CD14-positive monocyte (primary cell): ENCODE measurements around the gene ZBP1. TPM values are rescaled to one million over a fixed set of nuclear protein-coding genes. Genes with fewer than 3 reads are reported as not detected.

ENCODE experiments used
- DNase-seq, 3 donors: peaks; one replicate each; pipeline ENCODE4 v3.0.0-alpha.2; 2011 to 2022
- H2AFZ ChIP-seq: 2 replicates; pipeline ENCODE4 v1.6.0; 2012; ENCODE audit warnings: mild to moderate bottlenecking, low read depth, low read length, inconsistent platforms; ENCODE audit not compliant: insufficient read depth, poor library complexity, severe bottlenecking
- H3K27ac ChIP-seq, 2 donors: 1 replicate in 1 of 2; 2 replicates in 1 of 2; pipeline ENCODE4 v1.5.1; 2012 to 2013; ENCODE audit warnings: low read length in 2 of 2, control low read depth in 1 of 2, inconsistent platforms in 1 of 2, low read depth in 1 of 2, mild to moderate bottlenecking in 1 of 2
- H3K27me3 ChIP-seq, 2 donors: one replicate each; pipeline versions ENCODE4 v1.6.0 to v1.6.1; 2011 to 2013; ENCODE audit warnings: low read length in 2 of 2; ENCODE audit not compliant: control insufficient read depth in 2 of 2, insufficient read depth in 2 of 2
- H3K36me3 ChIP-seq, 2 donors: replicated peaks in 1 of 2; 1 replicate in 1 of 2; 2 replicates in 1 of 2; pipeline versions ENCODE4 v1.5.1 to v1.6.1; 2012 to 2013; ENCODE audit warnings: low read length in 2 of 2, control low read depth in 1 of 2, inconsistent platforms in 1 of 2, mild to moderate bottlenecking in 1 of 2; ENCODE audit not compliant: insufficient read depth in 2 of 2, control insufficient read depth in 1 of 2
- H3K4me1 ChIP-seq, 2 donors: 1 replicate in 1 of 2; 2 replicates in 1 of 2; pipeline versions ENCODE4 v1.5.1 to v1.6.1; 2012 to 2013; ENCODE audit warnings: low read length in 2 of 2, control low read depth in 1 of 2, inconsistent platforms in 1 of 2, mild to moderate bottlenecking in 1 of 2, moderate library complexity in 1 of 2; ENCODE audit not compliant: insufficient read depth in 2 of 2, control insufficient read depth in 1 of 2
- H3K4me2 ChIP-seq: replicated peaks from 2 replicates; pipeline ENCODE3; 2012; ENCODE audit warnings: low read length, moderate library complexity, mild to moderate bottlenecking; ENCODE audit not compliant: poor library complexity, severe bottlenecking; ENCODE audit errors: extremely low read depth
- H3K4me3 ChIP-seq, 3 experiments: fragments of 200-600 bp in 1 of 3; sonication (generic) in 1 of 3; replicated peaks in 1 of 3; 1 replicate in 2 of 3; 2 replicates in 1 of 3; pipeline ENCODE4 v1.5.1; 2011 to 2013; ENCODE audit warnings: low read length in 3 of 3, mild to moderate bottlenecking in 3 of 3, control low read depth in 2 of 3, low read depth in 2 of 3, inconsistent platforms in 1 of 3, moderate library complexity in 1 of 3
- H3K79me2 ChIP-seq: 2 replicates; pipeline ENCODE4 v1.6.0; 2012; ENCODE audit warnings: mild to moderate bottlenecking, control low read depth, inconsistent platforms, low read length, moderate library complexity; ENCODE audit not compliant: insufficient read depth
- H3K9ac ChIP-seq: 2 replicates; pipeline ENCODE4 v1.6.0; 2017; ENCODE audit warnings: low read length, mild to moderate bottlenecking; ENCODE audit not compliant: insufficient read depth, poor library complexity, severe bottlenecking
- H3K9me3 ChIP-seq, 2 donors: replicated peaks in 1 of 2; 1 replicate in 1 of 2; 2 replicates in 1 of 2; pipeline versions ENCODE4 v1.5.1 to v1.6.1; 2012 to 2013; ENCODE audit warnings: low read length in 2 of 2, control low read depth in 1 of 2; ENCODE audit not compliant: control insufficient read depth in 1 of 2, insufficient read depth in 1 of 2
- H4K20me1 ChIP-seq: 2 replicates; pipeline ENCODE4 v1.6.0; 2012; ENCODE audit warnings: mild to moderate bottlenecking, low read length, control low read depth, moderate library complexity; ENCODE audit not compliant: insufficient read depth
- H3K27ac Mint-ChIP-seq, 7 donors: one replicate each; pipeline ENCODE4 v1.8.0; 2020; ENCODE audit warnings: mild to moderate bottlenecking in 7 of 7, mixed read lengths in 7 of 7, moderate library complexity in 6 of 7, inconsistent platforms in 2 of 7
- H3K27me3 Mint-ChIP-seq, 3 donors: one replicate each; pipeline ENCODE4 v1.8.0; 2021 to 2022; ENCODE audit warnings: low read depth in 3 of 3, mild to moderate bottlenecking in 3 of 3, mixed read lengths in 3 of 3, moderate library complexity in 3 of 3, inconsistent platforms in 1 of 3
- H3K36me3 Mint-ChIP-seq, 2 donors: one replicate each; pipeline ENCODE4 v1.8.0; 2020; ENCODE audit warnings: mixed read lengths in 2 of 2, inconsistent platforms in 1 of 2, mild to moderate bottlenecking in 1 of 2
- H3K4me1 Mint-ChIP-seq: one replicate; pipeline ENCODE4 v1.8.0; 2020; ENCODE audit warnings: mild to moderate bottlenecking, mixed read lengths
- H3K4me3 Mint-ChIP-seq, 2 donors: one replicate each; pipeline ENCODE4 v1.8.0; 2020; ENCODE audit warnings: mild to moderate bottlenecking in 2 of 2, mixed read lengths in 2 of 2, moderate library complexity in 1 of 2
- H3K9me3 Mint-ChIP-seq, 7 donors: one replicate each; pipeline ENCODE4 v1.8.0; 2020 to 2022; ENCODE audit warnings: mixed read lengths in 7 of 7, mild to moderate bottlenecking in 6 of 7, moderate library complexity in 6 of 7, inconsistent platforms in 2 of 7
- WGBS: methylation state at CpG from one replicate; pipeline ENCODE4 v1.1.5; 2013; ENCODE audit warnings: missing lambda C conversion rate; ENCODE audit not compliant: insufficient coverage; 5-methylcytosine and 5-hydroxymethylcytosine counted together
- intact Hi-C, 2 donors: fragments of 100-400 bp; cut with micrococcal nuclease; formaldehyde crosslinking; loops; one replicate each; pipeline versions ENCODE4 v1.15.0 to v1.15.1; 2023
- polyA plus RNA-seq, 3 donors: library from polyadenylated mRNA; depleted of rRNA in 1 of 3; unstranded in 2 of 3; stranded (reverse) in 1 of 3; fragments of 300-500 nt in 2 of 3; fragments of >200 nt in 1 of 3; fragmentation: Illumina TruSeq in 2 of 3; gene quantifications; 1 replicate in 2 of 3; 2 replicates in 1 of 3; pipeline ENCODE4 v1.2.3, GENCODE V29; 2012 to 2021
- TF ChIP-seq, protein P1 (sequence below): fragments of 200-600 bp; IDR thresholded peaks from one replicate; pipeline ENCODE4 v1.8.0; 2022; ENCODE audit warnings: antibody characterized with exemption, mild to moderate bottlenecking

Gene ZBP1
- polyA plus RNA-seq, 3 donors, result 2.8 to 25.9 (median 3.0) TPM

DNA sequence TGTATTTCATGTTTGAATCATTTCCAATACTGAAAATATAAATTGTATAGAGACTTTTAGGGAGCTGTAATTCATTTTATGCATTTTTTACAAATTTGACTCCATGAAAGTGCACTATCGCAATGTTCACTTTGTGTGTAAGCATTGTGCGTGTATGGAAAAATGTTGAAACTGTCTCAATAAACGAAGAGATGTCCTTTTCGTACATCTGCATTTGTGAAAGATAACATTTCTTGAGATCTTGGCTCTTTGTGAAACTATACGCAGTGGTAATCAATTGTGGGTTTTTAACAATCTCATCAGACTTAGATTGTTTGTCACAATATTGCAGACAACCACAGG is 18.6 kb upstream of the ZBP1 start:
- Histone ChIP-seq H3K4me3 (no peak overlapping the region), H3K36me3 (no peaks in the 10 kb centered on the region), H3K4me2 (no peak overlapping the region), H3K9me3 (peaks cover 4 to 8% of the 10 kb centered on the region in 2 donors), H3K4me1 (no peaks in the 10 kb centered on the region), H3K27me3 (peaks cover 4 to 7% of the 10 kb centered on the region in 2 donors), H4K20me1 (no peaks in the 10 kb centered on the region), H2AFZ (no peak overlapping the region), H3K9ac (no peak overlapping the region), H3K27ac (no peak overlapping the region), H3K79me2 (no peaks in the 10 kb centered on the region)
- H3K27ac Mint-ChIP-seq, result no peak overlapping the region
- DNase-seq, result no peak
- H3K36me3 Mint-ChIP-seq, result no peaks in the 10 kb centered on the region
- WGBS, result 97% methylated on average over 4 of the region's 5 CpGs
- intact Hi-C loops, result no loop called here
- H3K27me3 Mint-ChIP-seq, result peaks cover 10 to 22% (median 18%) of the 10 kb centered on the region in 3 donors
- no peak overlapping the region for H3K4me3 Mint-ChIP-seq
- TF ChIP-seq, protein P1, sequence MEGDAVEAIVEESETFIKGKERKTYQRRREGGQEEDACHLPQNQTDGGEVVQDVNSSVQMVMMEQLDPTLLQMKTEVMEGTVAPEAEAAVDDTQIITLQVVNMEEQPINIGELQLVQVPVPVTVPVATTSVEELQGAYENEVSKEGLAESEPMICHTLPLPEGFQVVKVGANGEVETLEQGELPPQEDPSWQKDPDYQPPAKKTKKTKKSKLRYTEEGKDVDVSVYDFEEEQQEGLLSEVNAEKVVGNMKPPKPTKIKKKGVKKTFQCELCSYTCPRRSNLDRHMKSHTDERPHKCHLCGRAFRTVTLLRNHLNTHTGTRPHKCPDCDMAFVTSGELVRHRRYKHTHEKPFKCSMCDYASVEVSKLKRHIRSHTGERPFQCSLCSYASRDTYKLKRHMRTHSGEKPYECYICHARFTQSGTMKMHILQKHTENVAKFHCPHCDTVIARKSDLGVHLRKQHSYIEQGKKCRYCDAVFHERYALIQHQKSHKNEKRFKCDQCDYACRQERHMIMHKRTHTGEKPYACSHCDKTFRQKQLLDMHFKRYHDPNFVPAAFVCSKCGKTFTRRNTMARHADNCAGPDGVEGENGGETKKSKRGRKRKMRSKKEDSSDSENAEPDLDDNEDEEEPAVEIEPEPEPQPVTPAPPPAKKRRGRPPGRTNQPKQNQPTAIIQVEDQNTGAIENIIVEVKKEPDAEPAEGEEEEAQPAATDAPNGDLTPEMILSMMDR, result no peak
- H3K9me3 Mint-ChIP-seq, result peaks cover 9 to 25% (median 17%) of the 10 kb centered on the region in 7 donors
- H3K4me1 Mint-ChIP-seq, result no peaks in the 10 kb centered on the region

DNA sequence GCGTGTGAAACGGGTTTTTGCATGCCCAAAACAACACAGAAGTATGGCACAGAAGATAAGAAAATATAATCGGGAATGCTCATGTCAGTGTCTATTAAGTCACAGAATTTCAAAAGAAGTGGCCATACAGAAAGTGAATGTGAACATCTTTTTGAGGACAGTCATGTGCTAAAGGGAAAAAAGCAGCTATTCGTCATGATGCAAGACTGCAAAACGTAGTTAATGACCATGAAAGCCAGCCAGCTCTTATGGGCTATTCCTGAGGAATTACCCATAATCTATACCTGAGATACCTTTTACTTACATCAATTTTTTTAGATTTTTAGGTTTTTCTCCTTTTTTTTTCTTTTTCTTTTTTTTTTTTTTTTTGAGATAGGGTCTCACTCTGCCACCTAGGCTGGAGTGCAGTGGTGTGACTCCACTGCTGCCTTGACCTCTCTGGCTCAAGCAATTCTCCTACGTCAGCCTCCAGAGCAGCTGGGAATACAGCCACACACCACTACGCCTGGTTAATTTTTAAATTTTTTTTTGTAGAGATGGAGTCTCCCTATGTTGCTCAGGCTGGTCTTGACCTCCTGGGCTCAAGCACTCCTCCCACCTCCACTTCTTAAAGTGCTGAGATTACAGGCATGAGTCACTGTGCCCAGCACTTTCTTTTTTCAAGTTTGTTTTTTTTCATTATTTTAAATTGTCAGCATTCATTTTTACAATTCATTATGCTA is 18.1 kb upstream of the ZBP1 start:
- H3K4me1 ChIP-seq, result no peaks in the 10 kb centered on the region
- H2AFZ ChIP-seq, result no peak overlapping the region
- no peak overlapping the region for H3K4me2 ChIP-seq
- H3K27me3 Mint-ChIP-seq, result peaks cover 12 to 20% (median 18%) of the 10 kb centered on the region in 3 donors
- peaks cover 4 to 8% of the 10 kb centered on the region in 2 donors for H3K9me3 ChIP-seq
- no peak overlapping the region for H3K4me3 ChIP-seq
- H3K27ac Mint-ChIP-seq, result no peak overlapping the region
- no peaks in the 10 kb centered on the region for H3K36me3 ChIP-seq
- no peak overlapping the region for H3K4me3 Mint-ChIP-seq
- intact Hi-C loops, result no loop called here
- TF ChIP-seq, protein P1, result no peak
- H3K27me3 ChIP-seq, result peaks cover 4 to 8% of the 10 kb centered on the region in 2 donors
- no peaks in the 10 kb centered on the region for H3K36me3 Mint-ChIP-seq
- H3K9ac ChIP-seq, result no peak overlapping the region
- peaks cover 9 to 25% (median 17%) of the 10 kb centered on the region in 7 donors for H3K9me3 Mint-ChIP-seq
- H3K27ac ChIP-seq, result no peak overlapping the region
- WGBS, result 89% methylated on average over 3 of the region's 7 CpGs
- no peaks in the 10 kb centered on the region for H3K79me2 ChIP-seq
- no peaks in the 10 kb centered on the region for H3K4me1 Mint-ChIP-seq
- no peaks in the 10 kb centered on the region for H4K20me1 ChIP-seq
- no peak for DNase-seq
